H1 (cell line): ENCODE measurements around the gene PFDN1. TPM values are rescaled to one million over a fixed set of nuclear protein-coding genes. Genes with fewer than 3 reads are reported as not detected.

Experiments used
- CTCF ChIA-PET: fragments of 300-600 bp; sonication (Branson Sonifier 250); formaldehyde crosslinking; loops from one replicate; lab custom pipeline; 2021; ENCODE audit not compliant: partially characterized antibody; lab: Charles Lee
- POLR2A ChIA-PET: fragments of 300-600 bp; sonication (Branson Sonifier 250); formaldehyde crosslinking; loops from one replicate; lab custom pipeline; 2021; ENCODE audit warnings: inconsistent platforms; ENCODE audit not compliant: partially characterized antibody; lab: Charles Lee
- DNase-seq, 2 experiments: peaks; one replicate each; pipeline versions ENCODE4 v3.0.0 to v3.0.0-alpha.2; 2010 to 2022; ENCODE audit warnings: low spot score in 2 of 2, low read depth in 1 of 2, mixed read lengths in 1 of 2
- FAIRE-seq: peaks from 2 replicates; lab custom pipeline; 2011; peaks lifted over from hg19 to GRCh38; lab: Jason Lieb, UNC
- H2AFZ ChIP-seq: 2 replicates; pipeline ENCODE4 v1.8.1; 2012; ENCODE audit warnings: low read length, inconsistent platforms
- H2AK5ac ChIP-seq: 2 replicates; pipeline ENCODE4 v1.6.1; 2013; ENCODE audit warnings: low read depth, low read length
- H2BK120ac ChIP-seq: replicated peaks from 2 replicates; pipeline ENCODE3; 2013; ENCODE audit warnings: low read depth, low read length, inconsistent platforms
- H2BK12ac ChIP-seq: 2 replicates; pipeline ENCODE4 v1.6.1; 2013; ENCODE audit warnings: low read depth, low read length
- H2BK15ac ChIP-seq: 2 replicates; pipeline ENCODE4 v1.6.1; 2013; ENCODE audit warnings: low read length
- H2BK20ac ChIP-seq: 2 replicates; pipeline ENCODE4 v1.6.1; 2013; ENCODE audit warnings: low read length
- H2BK5ac ChIP-seq: 2 replicates; pipeline ENCODE4 v1.6.1; 2013; ENCODE audit warnings: low read depth, low read length
- H3K14ac ChIP-seq: 2 replicates; pipeline ENCODE4 v1.6.1; 2013; ENCODE audit warnings: inconsistent platforms; ENCODE audit not compliant: insufficient read length
- H3K18ac ChIP-seq: 2 replicates; pipeline ENCODE4 v1.6.1; 2013; ENCODE audit warnings: low read length; ENCODE audit errors: extremely low read depth
- H3K23ac ChIP-seq: 2 replicates; pipeline ENCODE4 v1.6.1; 2013; ENCODE audit warnings: inconsistent platforms; ENCODE audit not compliant: insufficient read length
- H3K23me2 ChIP-seq: 2 replicates; pipeline ENCODE4 v1.6.1; 2013; ENCODE audit warnings: low read depth, low read length
- H3K27ac ChIP-seq: 2 replicates; pipeline ENCODE4 v1.6.1; 2011; ENCODE audit warnings: low read depth, low read length, inconsistent platforms
- H3K27me3 ChIP-seq, 4 experiments: replicated peaks in 1 of 4; 1 replicate in 1 of 4; 2 replicates in 3 of 4; pipeline versions ENCODE4 v1.6.1 to v1.8.1; 2011 to 2013; ENCODE audit warnings: low read length in 3 of 4, mild to moderate bottlenecking in 3 of 4, inconsistent platforms in 2 of 4, mixed read lengths in 2 of 4, moderate library complexity in 1 of 4; ENCODE audit not compliant: control insufficient read depth in 3 of 4, insufficient read depth in 3 of 4; ENCODE audit errors: extremely low read depth in 1 of 4
- H3K36me3 ChIP-seq, 4 experiments: 2 replicates each; pipeline versions ENCODE4 v1.6.1 to v1.8.1; 2011 to 2013; ENCODE audit warnings: mild to moderate bottlenecking in 4 of 4, low read length in 3 of 4, moderate library complexity in 2 of 4, control low read depth in 1 of 4, inconsistent platforms in 1 of 4; ENCODE audit not compliant: insufficient read depth in 4 of 4, control insufficient read depth in 2 of 4
- H3K4ac ChIP-seq: replicated peaks from 2 replicates; pipeline ENCODE3; 2013; ENCODE audit warnings: low read length, low read depth, mixed read lengths, inconsistent platforms; ENCODE audit not compliant: insufficient read length
- H3K4me1 ChIP-seq, 4 experiments: replicated peaks in 1 of 4; 1 replicate in 1 of 4; 2 replicates in 3 of 4; pipeline versions ENCODE4 v1.6.1 to v1.8.1; 2011 to 2013; ENCODE audit warnings: low read length in 3 of 4, inconsistent platforms in 2 of 4, mixed read lengths in 1 of 4; ENCODE audit not compliant: insufficient read depth in 4 of 4, control insufficient read depth in 3 of 4
- H3K4me2 ChIP-seq, 2 experiments: 2 replicates each; pipeline versions ENCODE4 v1.6.1 to v1.8.1; 2011 to 2013; ENCODE audit warnings: low read depth in 2 of 2, low read length in 2 of 2, control low read depth in 1 of 2, inconsistent platforms in 1 of 2, mild to moderate bottlenecking in 1 of 2; ENCODE audit not compliant: insufficient read depth in 1 of 2
- H3K4me3 ChIP-seq, 4 experiments: fragments of 200-600, 300-600 bp in 1 of 4; sonication (generic), shearing (Covaris generic), sonication (Bioruptor Twin) in 1 of 4; 2 replicates each; pipeline versions ENCODE4 v1.5.1 to v1.8.1; 2011 to 2016; ENCODE audit warnings: low read length in 4 of 4, low read depth in 3 of 4, control low read depth in 2 of 4, inconsistent platforms in 2 of 4, mild to moderate bottlenecking in 2 of 4, mixed read lengths in 1 of 4, moderate library complexity in 1 of 4; ENCODE audit not compliant: insufficient read depth in 2 of 4; ENCODE audit errors: extremely low read depth in 1 of 4
- H3K56ac ChIP-seq: replicated peaks from 2 replicates; pipeline ENCODE3; 2013; ENCODE audit warnings: low read depth, mild to moderate bottlenecking, mixed read lengths, low read length, inconsistent platforms; ENCODE audit not compliant: insufficient read length
- H3K79me1 ChIP-seq: 2 replicates; pipeline ENCODE4 v1.6.1; 2013; ENCODE audit warnings: low read depth, low read length, control low read depth
- H3K79me2 ChIP-seq, 2 experiments: 2 replicates each; pipeline versions ENCODE4 v1.6.1 to v1.8.1; 2012 to 2013; ENCODE audit warnings: low read length in 2 of 2, mild to moderate bottlenecking in 2 of 2, inconsistent platforms in 1 of 2; ENCODE audit not compliant: insufficient read depth in 2 of 2, control insufficient read depth in 1 of 2
- H3K9ac ChIP-seq, 4 experiments: replicated peaks in 1 of 4; 1 replicate in 1 of 4; 2 replicates in 3 of 4; pipeline versions ENCODE4 v1.6.1 to v1.8.1; 2011 to 2013; ENCODE audit warnings: low read depth in 3 of 4, low read length in 3 of 4, control low read depth in 2 of 4, mild to moderate bottlenecking in 2 of 4, moderate library complexity in 2 of 4, inconsistent platforms in 1 of 4; ENCODE audit errors: extremely low read depth in 1 of 4
- H3K9me3 ChIP-seq, 2 experiments: 2 replicates each; pipeline versions ENCODE4 v1.6.1 to v1.8.1; 2012 to 2013; ENCODE audit warnings: mild to moderate bottlenecking in 2 of 2, moderate library complexity in 2 of 2, control low read depth in 1 of 2, inconsistent platforms in 1 of 2, low read depth in 1 of 2, low read length in 1 of 2, mixed read lengths in 1 of 2; ENCODE audit not compliant: insufficient read depth in 2 of 2
- H4K20me1 ChIP-seq, 2 experiments: replicated peaks in 1 of 2; 2 replicates each; pipeline versions ENCODE3 to v1.8.1; 2011 to 2013; ENCODE audit warnings: inconsistent platforms in 2 of 2, low read length in 2 of 2, mild to moderate bottlenecking in 1 of 2; ENCODE audit not compliant: insufficient read depth in 2 of 2, control insufficient read depth in 1 of 2
- H4K5ac ChIP-seq: 2 replicates; pipeline ENCODE4 v1.6.1; 2013; ENCODE audit warnings: low read length, low read depth, mixed read lengths, inconsistent platforms; ENCODE audit not compliant: insufficient read length
- H4K8ac ChIP-seq: 2 replicates; pipeline ENCODE4 v1.8.0; 2013; ENCODE audit warnings: mild to moderate bottlenecking, moderate library complexity, low read length, inconsistent platforms; ENCODE audit not compliant: insufficient read depth; ENCODE audit errors: extremely low read depth
- H4K91ac ChIP-seq: replicated peaks from 2 replicates; pipeline ENCODE3; 2013; ENCODE audit warnings: low read length, mixed read lengths, inconsistent platforms; ENCODE audit not compliant: insufficient read length
- ATF3 ChIP-seq: IDR thresholded peaks from 2 replicates; pipeline ENCODE4 v1.6.1; 2011; ENCODE audit warnings: low read depth, mild to moderate bottlenecking, low read length; ENCODE audit not compliant: insufficient read depth
- BCL11A ChIP-seq, 2 experiments: IDR thresholded peaks; one replicate each; pipeline ENCODE4 v1.6.1; 2011; ENCODE audit warnings: low read depth in 2 of 2, low read length in 2 of 2, mild to moderate bottlenecking in 2 of 2
- JUN ChIP-seq: IDR thresholded peaks from 2 replicates; pipeline ENCODE4 v1.6.1; 2011; ENCODE audit warnings: low read depth, mild to moderate bottlenecking, improper control_type of control experiment, low read length
- KDM1A ChIP-seq: fragments of 200-600, 300-600 bp; sonication (generic); IDR thresholded peaks from 2 replicates; pipeline ENCODE4 v1.7.1; 2016; ENCODE audit warnings: mild to moderate bottlenecking, low read length, borderline replicate concordance
- KDM5A ChIP-seq: fragments of 200-600 bp; IDR thresholded peaks from 2 replicates; pipeline ENCODE4 v1.7.1; 2012; ENCODE audit warnings: mild to moderate bottlenecking, low read length, inconsistent platforms, mixed read lengths
- NANOG ChIP-seq: IDR thresholded peaks from 2 replicates; pipeline ENCODE4 v1.6.1; 2011; ENCODE audit warnings: low read length, low read depth, mild to moderate bottlenecking, inconsistent platforms; ENCODE audit not compliant: insufficient read depth, poor library complexity, severe bottlenecking
- POU5F1 ChIP-seq: IDR thresholded peaks from 2 replicates; pipeline ENCODE4 v1.6.1; 2011; ENCODE audit warnings: low read depth, mild to moderate bottlenecking, low read length, moderate library complexity
- SIN3A ChIP-seq, 2 experiments: IDR thresholded peaks in 1 of 2; conservative IDR thresholded peaks in 1 of 2; 2 replicates each; pipeline ENCODE4 v1.6.1; 2011 to 2012; ENCODE audit warnings: low read length in 2 of 2, improper control_type of control experiment in 1 of 2, low read depth in 1 of 2, mild to moderate bottlenecking in 1 of 2
- SIX5 ChIP-seq: IDR thresholded peaks from 2 replicates; pipeline ENCODE4 v1.6.1; 2011; ENCODE audit warnings: mild to moderate bottlenecking, low read depth, low read length
- TCF12 ChIP-seq: IDR thresholded peaks from 2 replicates; pipeline ENCODE4 v1.6.1; 2011; ENCODE audit warnings: low read depth, mild to moderate bottlenecking, low read length
- TEAD4 ChIP-seq: IDR thresholded peaks from 2 replicates; pipeline ENCODE4 v1.6.1; 2012; ENCODE audit warnings: low read depth, low read length, inconsistent platforms, mixed read lengths
- WGBS, 2 experiments: shearing (Covaris generic) in 1 of 2; methylation state at CpG; one replicate each; pipeline versions ENCODE4 v1.1.6 to v1.1.7; 2013 to 2015; ENCODE audit warnings: low lambda C conversion rate in 2 of 2, mixed read lengths in 2 of 2, inconsistent platforms in 1 of 2, low coverage in 1 of 2, missing lambda C conversion rate in 1 of 2; ENCODE audit not compliant: insufficient replicate concordance in 2 of 2, insufficient coverage in 1 of 2, insufficient read length in 1 of 2; ENCODE audit errors: extremely low coverage in 1 of 2, missing lambda C conversion rate in 1 of 2; 5-methylcytosine and 5-hydroxymethylcytosine counted together
- polyA plus RNA-seq, 7 experiments: library from polyadenylated mRNA; depleted of rRNA in 3 of 7; stranded (reverse) in 5 of 7; unstranded in 2 of 7; fragments of >200 nt in 5 of 7; fragments of 200-250 nt in 2 of 7; gene quantifications; 1 replicate in 5 of 7; 2 replicates in 1 of 7; 4 replicates in 1 of 7; pipeline versions ENCODE4 v1.2.1 to v1.2.3, GENCODE V29; 2011 to 2013; ENCODE audit warnings: missing spikeins in 2 of 7, mixed read lengths in 2 of 7
- total RNA-seq: library from RNA; stranded (reverse); fragmentation: NEBNext Ultra II Directional; extraction: Animal tissue kit (Norgen Biotek cat#: 25700); gene quantifications from 2 replicates; pipeline ENCODE4 v1.2.1, GENCODE V29; 2021
- TF ChIP-seq, protein P1 (sequence below): IDR thresholded peaks from 2 replicates; pipeline ENCODE4 v1.6.1; 2012; ENCODE audit warnings: low read length, inconsistent platforms

Gene PFDN1
- total and polyA plus RNA-seq, 2 of the 8 experiments (the other 6 are each of a cell fraction or from before 2014, with no cell fraction given): 53.0 to 89.6 TPM

DNA sequence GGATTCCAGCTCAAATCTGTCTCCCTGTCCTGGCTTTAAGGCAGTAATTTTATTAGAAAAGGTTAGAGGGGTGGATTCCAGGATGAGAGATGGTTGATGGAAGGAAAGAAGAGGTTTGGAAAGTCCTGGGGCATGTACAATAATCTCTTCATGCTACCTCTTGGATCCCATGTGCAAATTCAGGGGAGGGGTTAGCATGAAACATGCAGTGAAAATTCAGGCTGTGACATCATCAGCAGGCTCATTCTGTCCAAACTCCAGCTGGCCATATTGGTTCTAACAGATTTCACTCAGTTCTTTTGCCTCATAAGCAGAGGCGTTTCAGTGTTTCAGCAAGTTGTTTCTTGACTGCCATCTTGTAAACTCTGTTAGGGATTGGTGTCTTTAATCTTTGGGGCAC is 72.5 kb downstream of the PFDN1 start:
- Histone ChIP-seq H3K18ac (no peak overlapping the region), H3K23me2 (no peaks in the 10 kb centered on the region)
- TF ChIP-seq ATF3 (no peak), SIX5 (no peak), JUN (no peak), SIN3A (conservative IDR thresholded peaks at IDR 0.05 in 1 of 2, IDR thresholded peaks at IDR 0.05 in 1 of 2; ENCODE audit: low read depth in 1 of 2, low read length in 2 of 2) (no peak), BCL11A (IDR thresholded peaks at IDR 0.05; ENCODE audit: low read depth in 2 of 2, low read length in 2 of 2) (no peak), KDM1A (no peak), NANOG (no peak), KDM5A (no peak), POU5F1 (no peak), TEAD4 (no peak), TCF12 (no peak)
- TF ChIP-seq, protein P1, sequence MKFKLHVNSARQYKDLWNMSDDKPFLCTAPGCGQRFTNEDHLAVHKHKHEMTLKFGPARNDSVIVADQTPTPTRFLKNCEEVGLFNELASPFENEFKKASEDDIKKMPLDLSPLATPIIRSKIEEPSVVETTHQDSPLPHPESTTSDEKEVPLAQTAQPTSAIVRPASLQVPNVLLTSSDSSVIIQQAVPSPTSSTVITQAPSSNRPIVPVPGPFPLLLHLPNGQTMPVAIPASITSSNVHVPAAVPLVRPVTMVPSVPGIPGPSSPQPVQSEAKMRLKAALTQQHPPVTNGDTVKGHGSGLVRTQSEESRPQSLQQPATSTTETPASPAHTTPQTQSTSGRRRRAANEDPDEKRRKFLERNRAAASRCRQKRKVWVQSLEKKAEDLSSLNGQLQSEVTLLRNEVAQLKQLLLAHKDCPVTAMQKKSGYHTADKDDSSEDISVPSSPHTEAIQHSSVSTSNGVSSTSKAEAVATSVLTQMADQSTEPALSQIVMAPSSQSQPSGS: no peak

More for the DNA sequence above, 72.5 kb downstream of the PFDN1 start:
- no peaks in the 10 kb centered on the region for H3K9me3 ChIP-seq
- H4K5ac ChIP-seq: no peak overlapping the region
- no peak overlapping the region for H2BK20ac ChIP-seq
- no peak overlapping the region for H3K9ac ChIP-seq
- no peak overlapping the region for H3K14ac ChIP-seq
- H2AK5ac ChIP-seq: no peak overlapping the region
- no peak overlapping the region for H2BK15ac ChIP-seq
- H3K36me3 ChIP-seq: no peaks in the 10 kb centered on the region
- H2BK12ac ChIP-seq: no peak overlapping the region
- no peaks in the 10 kb centered on the region for H3K79me2 ChIP-seq
- H4K20me1 ChIP-seq: peaks cover 0 to 3% of the 10 kb centered on the region in 2 experiments
- no peak overlapping the region for H3K27ac ChIP-seq
- no peak overlapping the region for H3K56ac ChIP-seq
- H4K8ac ChIP-seq: no peak overlapping the region
- CTCF ChIA-PET: interaction anchor here (1.1 to 8.4 kb wide), 4 partner anchors 10 to 367 kb away, joined by 3 to 99 read pairs (median 5); partner anchors contain the start of gene HBEGF
- H3K23ac ChIP-seq: no peak overlapping the region
- no peaks in the 10 kb centered on the region for H3K79me1 ChIP-seq
- 88% methylated on average over 1 of the region's 1 CpG; no CpG with 5 or more reads in 1 of the 2 experiments for WGBS, 2 experiments
- H3K4me3 ChIP-seq: no peak overlapping the region
- no peak overlapping the region for H2AFZ ChIP-seq
- DNase-seq (no peak), FAIRE-seq (no peak)
- H2BK5ac ChIP-seq: no peak overlapping the region
- no peak overlapping the region for H3K4me2 ChIP-seq
- H3K4me1 ChIP-seq: no peaks in the 10 kb centered on the region
- H3K4ac ChIP-seq: no peak overlapping the region
- POLR2A ChIA-PET: interaction anchor here (2.4 kb wide), 1 partner anchor 9 kb away, joined by 8 read pairs; no protein-coding TSS in a partner anchor
- no peak overlapping the region for H2BK120ac ChIP-seq
- no peak overlapping the region for H4K91ac ChIP-seq
- H3K27me3 ChIP-seq: no peaks in the 10 kb centered on the region; a peak in 1 of 7 replicates
